H1 (cell line): ENCODE measurements around the gene PGLYRP4. TPM values are rescaled to one million over a fixed set of nuclear protein-coding genes. Genes with fewer than 3 reads are reported as not detected.

Experiments
- CTCF ChIA-PET: fragments of 300-600 bp; sonication (Branson Sonifier 250); formaldehyde crosslinking; loops from one replicate; lab custom pipeline; 2021; ENCODE audit not compliant: partially characterized antibody; lab: Charles Lee
- POLR2A ChIA-PET: fragments of 300-600 bp; sonication (Branson Sonifier 250); formaldehyde crosslinking; loops from one replicate; lab custom pipeline; 2021; ENCODE audit warnings: inconsistent platforms; ENCODE audit not compliant: partially characterized antibody; lab: Charles Lee
- DNase-seq, 2 experiments: peaks; one replicate each; pipeline versions ENCODE4 v3.0.0 to v3.0.0-alpha.2; 2010 to 2022; ENCODE audit warnings: low spot score in 2 of 2, low read depth in 1 of 2, mixed read lengths in 1 of 2
- FAIRE-seq: peaks from 2 replicates; lab custom pipeline; 2011; peaks lifted over from hg19 to GRCh38; lab: Jason Lieb, UNC
- H2AFZ ChIP-seq: 2 replicates; pipeline ENCODE4 v1.8.1; 2012; ENCODE audit warnings: low read length, inconsistent platforms
- H2AK5ac ChIP-seq: 2 replicates; pipeline ENCODE4 v1.6.1; 2013; ENCODE audit warnings: low read depth, low read length
- H2BK120ac ChIP-seq: replicated peaks from 2 replicates; pipeline ENCODE3; 2013; ENCODE audit warnings: low read depth, low read length, inconsistent platforms
- H2BK12ac ChIP-seq: 2 replicates; pipeline ENCODE4 v1.6.1; 2013; ENCODE audit warnings: low read depth, low read length
- H2BK15ac ChIP-seq: 2 replicates; pipeline ENCODE4 v1.6.1; 2013; ENCODE audit warnings: low read length
- H2BK20ac ChIP-seq: 2 replicates; pipeline ENCODE4 v1.6.1; 2013; ENCODE audit warnings: low read length
- H2BK5ac ChIP-seq: 2 replicates; pipeline ENCODE4 v1.6.1; 2013; ENCODE audit warnings: low read depth, low read length
- H3K14ac ChIP-seq: 2 replicates; pipeline ENCODE4 v1.6.1; 2013; ENCODE audit warnings: inconsistent platforms; ENCODE audit not compliant: insufficient read length
- H3K18ac ChIP-seq: 2 replicates; pipeline ENCODE4 v1.6.1; 2013; ENCODE audit warnings: low read length; ENCODE audit errors: extremely low read depth
- H3K23ac ChIP-seq: 2 replicates; pipeline ENCODE4 v1.6.1; 2013; ENCODE audit warnings: inconsistent platforms; ENCODE audit not compliant: insufficient read length
- H3K23me2 ChIP-seq: 2 replicates; pipeline ENCODE4 v1.6.1; 2013; ENCODE audit warnings: low read depth, low read length
- H3K27ac ChIP-seq: 2 replicates; pipeline ENCODE4 v1.6.1; 2011; ENCODE audit warnings: low read depth, low read length, inconsistent platforms
- H3K27me3 ChIP-seq, 4 experiments: replicated peaks in 1 of 4; 1 replicate in 1 of 4; 2 replicates in 3 of 4; pipeline versions ENCODE4 v1.6.1 to v1.8.1; 2011 to 2013; ENCODE audit warnings: low read length in 3 of 4, mild to moderate bottlenecking in 3 of 4, inconsistent platforms in 2 of 4, mixed read lengths in 2 of 4, moderate library complexity in 1 of 4; ENCODE audit not compliant: control insufficient read depth in 3 of 4, insufficient read depth in 3 of 4; ENCODE audit errors: extremely low read depth in 1 of 4
- H3K36me3 ChIP-seq, 4 experiments: 2 replicates each; pipeline versions ENCODE4 v1.6.1 to v1.8.1; 2011 to 2013; ENCODE audit warnings: mild to moderate bottlenecking in 4 of 4, low read length in 3 of 4, moderate library complexity in 2 of 4, control low read depth in 1 of 4, inconsistent platforms in 1 of 4; ENCODE audit not compliant: insufficient read depth in 4 of 4, control insufficient read depth in 2 of 4
- H3K4ac ChIP-seq: replicated peaks from 2 replicates; pipeline ENCODE3; 2013; ENCODE audit warnings: low read length, low read depth, mixed read lengths, inconsistent platforms; ENCODE audit not compliant: insufficient read length
- H3K4me1 ChIP-seq, 4 experiments: replicated peaks in 1 of 4; 1 replicate in 1 of 4; 2 replicates in 3 of 4; pipeline versions ENCODE4 v1.6.1 to v1.8.1; 2011 to 2013; ENCODE audit warnings: low read length in 3 of 4, inconsistent platforms in 2 of 4, mixed read lengths in 1 of 4; ENCODE audit not compliant: insufficient read depth in 4 of 4, control insufficient read depth in 3 of 4
- H3K4me2 ChIP-seq, 2 experiments: 2 replicates each; pipeline versions ENCODE4 v1.6.1 to v1.8.1; 2011 to 2013; ENCODE audit warnings: low read depth in 2 of 2, low read length in 2 of 2, control low read depth in 1 of 2, inconsistent platforms in 1 of 2, mild to moderate bottlenecking in 1 of 2; ENCODE audit not compliant: insufficient read depth in 1 of 2
- H3K4me3 ChIP-seq, 4 experiments: fragments of 200-600, 300-600 bp in 1 of 4; sonication (generic), shearing (Covaris generic), sonication (Bioruptor Twin) in 1 of 4; 2 replicates each; pipeline versions ENCODE4 v1.5.1 to v1.8.1; 2011 to 2016; ENCODE audit warnings: low read length in 4 of 4, low read depth in 3 of 4, control low read depth in 2 of 4, inconsistent platforms in 2 of 4, mild to moderate bottlenecking in 2 of 4, mixed read lengths in 1 of 4, moderate library complexity in 1 of 4; ENCODE audit not compliant: insufficient read depth in 2 of 4; ENCODE audit errors: extremely low read depth in 1 of 4
- H3K56ac ChIP-seq: replicated peaks from 2 replicates; pipeline ENCODE3; 2013; ENCODE audit warnings: low read depth, mild to moderate bottlenecking, mixed read lengths, low read length, inconsistent platforms; ENCODE audit not compliant: insufficient read length
- H3K79me1 ChIP-seq: 2 replicates; pipeline ENCODE4 v1.6.1; 2013; ENCODE audit warnings: low read depth, low read length, control low read depth
- H3K79me2 ChIP-seq, 2 experiments: 2 replicates each; pipeline versions ENCODE4 v1.6.1 to v1.8.1; 2012 to 2013; ENCODE audit warnings: low read length in 2 of 2, mild to moderate bottlenecking in 2 of 2, inconsistent platforms in 1 of 2; ENCODE audit not compliant: insufficient read depth in 2 of 2, control insufficient read depth in 1 of 2
- H3K9ac ChIP-seq, 4 experiments: replicated peaks in 1 of 4; 1 replicate in 1 of 4; 2 replicates in 3 of 4; pipeline versions ENCODE4 v1.6.1 to v1.8.1; 2011 to 2013; ENCODE audit warnings: low read depth in 3 of 4, low read length in 3 of 4, control low read depth in 2 of 4, mild to moderate bottlenecking in 2 of 4, moderate library complexity in 2 of 4, inconsistent platforms in 1 of 4; ENCODE audit errors: extremely low read depth in 1 of 4
- H3K9me3 ChIP-seq, 2 experiments: 2 replicates each; pipeline versions ENCODE4 v1.6.1 to v1.8.1; 2012 to 2013; ENCODE audit warnings: mild to moderate bottlenecking in 2 of 2, moderate library complexity in 2 of 2, control low read depth in 1 of 2, inconsistent platforms in 1 of 2, low read depth in 1 of 2, low read length in 1 of 2, mixed read lengths in 1 of 2; ENCODE audit not compliant: insufficient read depth in 2 of 2
- H4K20me1 ChIP-seq, 2 experiments: replicated peaks in 1 of 2; 2 replicates each; pipeline versions ENCODE3 to v1.8.1; 2011 to 2013; ENCODE audit warnings: inconsistent platforms in 2 of 2, low read length in 2 of 2, mild to moderate bottlenecking in 1 of 2; ENCODE audit not compliant: insufficient read depth in 2 of 2, control insufficient read depth in 1 of 2
- H4K5ac ChIP-seq: 2 replicates; pipeline ENCODE4 v1.6.1; 2013; ENCODE audit warnings: low read length, low read depth, mixed read lengths, inconsistent platforms; ENCODE audit not compliant: insufficient read length
- H4K8ac ChIP-seq: 2 replicates; pipeline ENCODE4 v1.8.0; 2013; ENCODE audit warnings: mild to moderate bottlenecking, moderate library complexity, low read length, inconsistent platforms; ENCODE audit not compliant: insufficient read depth; ENCODE audit errors: extremely low read depth
- H4K91ac ChIP-seq: replicated peaks from 2 replicates; pipeline ENCODE3; 2013; ENCODE audit warnings: low read length, mixed read lengths, inconsistent platforms; ENCODE audit not compliant: insufficient read length
- CHD1 ChIP-seq: IDR thresholded peaks from 2 replicates; pipeline ENCODE4 v1.6.1; 2012; ENCODE audit warnings: low read depth, low read length, improper control_type of control experiment
- EP300 ChIP-seq, 2 experiments: IDR thresholded peaks; 1 replicate in 1 of 2; 2 replicates in 1 of 2; pipeline ENCODE4 v1.6.1; 2011 to 2012; ENCODE audit warnings: low read depth in 2 of 2, low read length in 2 of 2, mild to moderate bottlenecking in 2 of 2, borderline replicate concordance in 1 of 2, inconsistent platforms in 1 of 2, moderate library complexity in 1 of 2
- KDM4A ChIP-seq: IDR thresholded peaks from one replicate; pipeline ENCODE4 v1.7.1; 2012; ENCODE audit warnings: low read depth, mild to moderate bottlenecking, moderate library complexity, low read length, inconsistent platforms; ENCODE audit not compliant: severe bottlenecking
- NRF1 ChIP-seq: IDR thresholded peaks from 2 replicates; pipeline ENCODE4 v1.6.1; 2011; ENCODE audit warnings: mild to moderate bottlenecking, low read depth, low read length, improper control_type of control experiment
- POU5F1 ChIP-seq: IDR thresholded peaks from 2 replicates; pipeline ENCODE4 v1.6.1; 2011; ENCODE audit warnings: low read depth, mild to moderate bottlenecking, low read length, moderate library complexity
- SIX5 ChIP-seq: IDR thresholded peaks from 2 replicates; pipeline ENCODE4 v1.6.1; 2011; ENCODE audit warnings: mild to moderate bottlenecking, low read depth, low read length
- WGBS, 2 experiments: shearing (Covaris generic) in 1 of 2; methylation state at CpG; one replicate each; pipeline versions ENCODE4 v1.1.6 to v1.1.7; 2013 to 2015; ENCODE audit warnings: low lambda C conversion rate in 2 of 2, mixed read lengths in 2 of 2, inconsistent platforms in 1 of 2, low coverage in 1 of 2, missing lambda C conversion rate in 1 of 2; ENCODE audit not compliant: insufficient replicate concordance in 2 of 2, insufficient coverage in 1 of 2, insufficient read length in 1 of 2; ENCODE audit errors: extremely low coverage in 1 of 2, missing lambda C conversion rate in 1 of 2; 5-methylcytosine and 5-hydroxymethylcytosine counted together
- polyA plus RNA-seq, 7 experiments: library from polyadenylated mRNA; depleted of rRNA in 3 of 7; stranded (reverse) in 5 of 7; unstranded in 2 of 7; fragments of >200 nt in 5 of 7; fragments of 200-250 nt in 2 of 7; gene quantifications; 1 replicate in 5 of 7; 2 replicates in 1 of 7; 4 replicates in 1 of 7; pipeline versions ENCODE4 v1.2.1 to v1.2.3, GENCODE V29; 2011 to 2013; ENCODE audit warnings: missing spikeins in 2 of 7, mixed read lengths in 2 of 7
- total RNA-seq: library from RNA; stranded (reverse); fragmentation: NEBNext Ultra II Directional; extraction: Animal tissue kit (Norgen Biotek cat#: 25700); gene quantifications from 2 replicates; pipeline ENCODE4 v1.2.1, GENCODE V29; 2021

PGLYRP4 gene
- total and polyA plus RNA-seq, 2 of the 8 experiments (the other 6 are each of a cell fraction or from before 2014, with no cell fraction given) = not detected

- H3K27me3 ChIP-seq = no peaks in the 10 kb centered on the region
- WGBS, 2 experiments = 74% methylated on average over 2 of the region's 2 CpGs; no CpG with 5 or more reads in 1 of the 2 experiments
- TF ChIP-seq POU5F1 = no peak
- no peak for TF ChIP-seq EP300 (IDR thresholded peaks at IDR 0.05; ENCODE audit: borderline replicate concordance in 1 of 2, low read depth in 2 of 2, low read length in 2 of 2)
- TF ChIP-seq CHD1 = no peak
- no peak for TF ChIP-seq NRF1
- no peak for TF ChIP-seq KDM4A
- TF ChIP-seq SIX5 = no peak
Observed at GRCh38 chr1:153313288-153313687, 35.4 kb downstream of the PGLYRP4 start.

More at GRCh38 chr1:153313288-153313687, 35.4 kb downstream of the PGLYRP4 start:
- H3K79me1 ChIP-seq = no peaks in the 10 kb centered on the region
- DNase-seq (no peak), FAIRE-seq (no peak)
- H3K18ac ChIP-seq = no peak overlapping the region
- no peak overlapping the region for H4K5ac ChIP-seq
- H2BK5ac ChIP-seq = no peak overlapping the region
- H4K20me1 ChIP-seq = no peaks in the 10 kb centered on the region
- no peak overlapping the region for H2AK5ac ChIP-seq
- ChIA-PET CTCF (interaction anchor here (0.6 to 3.8 kb wide), 5 partner anchors 9 to 212 kb away, joined by 3 to 18 read pairs (median 3); no protein-coding TSS in a partner anchor), POLR2A (no interaction called here)
- no peaks in the 10 kb centered on the region for H3K9me3 ChIP-seq
- no peak overlapping the region for H3K4ac ChIP-seq
- no peak overlapping the region for H2AFZ ChIP-seq
- H2BK15ac ChIP-seq = no peak overlapping the region
- H3K27ac ChIP-seq = no peak overlapping the region
- no peak overlapping the region for H3K56ac ChIP-seq
- H3K4me2 ChIP-seq = no peak overlapping the region
- no peaks in the 10 kb centered on the region for H3K79me2 ChIP-seq
- no peak overlapping the region for H3K4me3 ChIP-seq
- no peaks in the 10 kb centered on the region for H3K4me1 ChIP-seq
- no peak overlapping the region for H3K9ac ChIP-seq
- H3K23me2 ChIP-seq = no peaks in the 10 kb centered on the region
- no peak overlapping the region for H4K91ac ChIP-seq
- no peak overlapping the region for H4K8ac ChIP-seq
- H3K36me3 ChIP-seq = no peaks in the 10 kb centered on the region
- no peak overlapping the region for H2BK20ac ChIP-seq
- H3K23ac ChIP-seq = no peak overlapping the region
- no peak overlapping the region for H3K14ac ChIP-seq
- no peak overlapping the region for H2BK120ac ChIP-seq
- H2BK12ac ChIP-seq = no peak overlapping the region
